22Rv1 (cell line): ENCODE measurements around the gene SPATA31C2.
"Not testable (repeated sequence)": the region's sequence is repeated elsewhere in the genome, so short reads cannot be mapped to it uniquely, and the experiment has no call there.

Experiments
- H3K27ac ChIP-seq: fragments of 450-650 bp; 2 replicates; pipeline ENCODE4 v1.5.1; 2017
- CTCF ChIP-seq: fragments of 450-650 bp; IDR thresholded peaks from 2 replicates; pipeline ENCODE4 v1.5.1; 2017; ENCODE audit warnings: mild to moderate bottlenecking
- ZFX ChIP-seq: fragments of 450-650 bp; IDR thresholded peaks from 2 replicates; pipeline ENCODE4 v1.6.1; 2017; ENCODE audit warnings: antibody characterized with exemption, borderline replicate concordance

Gene SPATA31C2

GRCh38 chr9:88113156-88114130 lies 24.8 kb downstream of the SPATA31C2 start:
- not testable (repeated sequence) for H3K27ac ChIP-seq

GRCh38 chr9:88110026-88110425 lies 28.2 kb downstream of the SPATA31C2 start:
- TF ChIP-seq ZFX, result no peak
- TF ChIP-seq CTCF, result no peak

GRCh38 chr9:88108779-88109178 lies 29.5 kb downstream of the SPATA31C2 start:
- no peak for TF ChIP-seq ZFX
- no peak for TF ChIP-seq CTCF
- H3K27ac ChIP-seq, result no peak overlapping the region

More at GRCh38 chr9:88110026-88110425, 28.2 kb downstream of the SPATA31C2 start:
- no peak overlapping the region for H3K27ac ChIP-seq

GRCh38 chr9:88106492-88106891 lies 31.8 kb downstream of the SPATA31C2 start:
- H3K27ac ChIP-seq, result no peak overlapping the region
- TF ChIP-seq ZFX (no peak), CTCF (peak; percentile 35)

- H3K27ac ChIP-seq, result no peak overlapping the region
Measured at GRCh38 chr9:88092797-88093331, 45.4 kb downstream of the SPATA31C2 start.

DNA sequence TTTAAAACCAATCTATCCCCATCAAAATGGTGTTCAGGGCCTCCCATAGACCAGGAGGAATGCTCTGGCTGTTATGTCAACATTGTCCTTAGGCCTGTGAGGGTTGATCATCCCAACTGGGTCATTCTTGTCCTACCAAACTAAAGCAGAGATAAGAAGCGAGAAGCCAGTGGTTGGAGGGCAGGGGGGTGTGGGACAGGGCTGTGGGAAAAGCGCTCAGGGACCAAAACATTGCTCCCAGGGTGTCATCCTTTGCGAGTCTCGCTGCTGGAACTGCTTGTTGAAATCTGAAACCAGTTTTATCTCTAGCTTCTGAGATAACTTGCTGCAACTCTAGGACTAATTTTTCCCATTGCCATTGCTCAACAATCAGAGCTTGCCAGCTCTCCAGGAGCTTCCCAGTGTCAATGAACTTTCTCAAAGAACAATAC lies 48.1 kb downstream of the SPATA31C2 start:
- TF ChIP-seq ZFX (no peak), CTCF (no peak)
- no peak overlapping the region for H3K27ac ChIP-seq

More at GRCh38 chr9:88092797-88093331, 45.4 kb downstream of the SPATA31C2 start:
- TF ChIP-seq CTCF, result no peak
- no peak for TF ChIP-seq ZFX

- no peak for TF ChIP-seq ZFX
- no peak for TF ChIP-seq CTCF
- H3K27ac ChIP-seq, result no peak overlapping the region
Measured at GRCh38 chr9:88087906-88088305, 50.4 kb downstream of the SPATA31C2 start.
